ENCODE measurements around the gene HNF1A.
A peak's percentile ranks its signal among the peaks of the same experiment; 100 is the strongest.

HNF1A gene

GRCh38 chr12:120988658-120989057 lies 10.3 kb downstream of the HNF1A start:
- DNase-seq (ENCODE audit: low read depth) = no peak

DNA sequence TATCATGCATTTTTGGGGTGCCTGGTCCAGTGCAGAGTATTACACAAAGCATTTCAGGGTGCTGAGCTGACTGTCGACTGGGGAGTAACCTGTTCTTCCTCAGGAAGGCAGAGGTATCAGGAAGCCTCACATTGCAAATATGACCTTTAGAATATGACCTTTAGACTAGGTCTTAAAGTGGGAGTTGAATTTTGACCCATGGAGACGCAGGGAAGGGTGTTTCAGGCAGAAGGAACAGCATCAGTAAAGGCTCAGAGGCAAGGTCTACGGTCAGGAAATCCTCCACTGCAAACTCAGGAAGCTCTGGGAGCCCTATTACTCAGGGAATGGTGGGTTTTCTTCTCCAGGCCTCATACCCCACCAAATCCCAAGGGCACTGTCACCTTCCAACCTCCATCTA lies 11.3 kb downstream of the HNF1A start:
- DNase-seq (ENCODE audit: low read depth) = no peak

GRCh38 chr12:120990487-120991055 lies 12.2 kb downstream of the HNF1A start:
- no peak for DNase-seq (ENCODE audit: low read depth)

GRCh38 chr12:120991965-120992364 lies 13.6 kb downstream of the HNF1A start:
- DNase-seq (ENCODE audit: low read depth) = no peak

- no peak for DNase-seq (ENCODE audit: low read depth)
Measured at GRCh38 chr12:120992989-120993388, 14.6 kb downstream of the HNF1A start.

DNA sequence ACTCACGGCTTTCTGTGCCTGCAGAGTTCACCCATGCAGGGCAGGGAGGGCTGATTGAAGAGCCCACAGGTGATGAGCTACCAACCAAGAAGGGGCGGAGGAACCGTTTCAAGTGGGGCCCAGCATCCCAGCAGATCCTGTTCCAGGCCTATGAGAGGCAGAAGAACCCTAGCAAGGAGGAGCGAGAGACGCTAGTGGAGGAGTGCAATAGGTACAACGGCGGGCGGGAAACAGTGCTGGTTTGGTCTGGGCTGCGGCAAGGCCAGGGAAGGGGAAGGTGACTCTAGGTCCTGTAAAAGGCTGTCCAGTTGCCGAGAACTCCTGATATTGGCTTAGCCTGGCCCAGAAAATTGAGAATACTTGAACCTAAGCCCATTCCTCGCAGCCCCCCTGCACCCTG lies 15.2 kb downstream of the HNF1A start:
- DNase-seq (ENCODE audit: low read depth) = no peak

DNA sequence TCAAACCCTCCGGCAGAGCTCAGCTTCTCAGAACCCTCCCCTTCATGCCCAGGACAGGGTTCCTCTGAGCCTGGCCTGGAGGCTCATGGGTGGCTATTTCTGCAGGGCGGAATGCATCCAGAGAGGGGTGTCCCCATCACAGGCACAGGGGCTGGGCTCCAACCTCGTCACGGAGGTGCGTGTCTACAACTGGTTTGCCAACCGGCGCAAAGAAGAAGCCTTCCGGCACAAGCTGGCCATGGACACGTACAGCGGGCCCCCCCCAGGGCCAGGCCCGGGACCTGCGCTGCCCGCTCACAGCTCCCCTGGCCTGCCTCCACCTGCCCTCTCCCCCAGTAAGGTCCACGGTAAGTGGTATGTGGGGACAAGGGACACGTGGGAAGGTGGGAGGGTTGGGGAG lies 15.7 kb downstream of the HNF1A start:
- no peak for DNase-seq (ENCODE audit: low read depth)

DNA sequence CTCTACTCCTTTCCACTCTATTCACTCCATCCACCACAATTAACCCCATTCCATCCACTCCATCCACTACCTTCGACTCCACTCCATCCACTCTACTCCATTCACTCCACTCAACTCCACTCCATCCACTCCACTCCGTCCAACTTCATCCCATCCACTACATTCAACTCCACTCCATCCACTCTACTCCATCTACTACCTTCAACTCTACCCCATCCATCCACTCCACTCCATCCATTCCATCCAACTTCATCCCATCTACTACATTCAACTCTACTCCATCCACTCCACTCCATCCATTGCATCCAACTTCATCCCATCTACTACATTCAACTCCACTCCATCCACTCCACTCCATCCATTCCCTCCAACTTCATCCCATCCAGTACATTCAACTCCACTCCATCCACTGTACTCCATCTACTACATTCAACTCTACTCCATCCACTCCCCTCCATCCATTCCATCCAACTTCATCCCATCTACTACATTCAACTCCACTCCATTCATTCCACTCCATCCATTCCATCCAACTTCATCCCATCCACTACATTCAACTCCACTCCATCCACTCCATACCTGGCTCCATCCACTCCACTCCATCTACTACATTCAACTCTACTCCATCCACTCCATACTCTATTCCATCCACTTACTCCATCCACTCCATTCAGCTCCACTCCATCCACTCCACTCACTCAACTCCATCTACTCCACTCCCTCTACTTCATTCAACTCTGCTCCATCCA lies 16.4 kb downstream of the HNF1A start:
- DNase-seq (ENCODE audit: low read depth) = no peak

- no peak for DNase-seq (ENCODE audit: low read depth)
Measured at GRCh38 chr12:120996133-120996746, 17.9 kb downstream of the HNF1A start.

GRCh38 chr12:120997448-120997847 lies 19.1 kb downstream of the HNF1A start:
- no peak for DNase-seq (ENCODE audit: low read depth)

- DNase-seq (ENCODE audit: low read depth) = no peak
Measured at GRCh38 chr12:120998435-120998834, 20.1 kb downstream of the HNF1A start.

DNA sequence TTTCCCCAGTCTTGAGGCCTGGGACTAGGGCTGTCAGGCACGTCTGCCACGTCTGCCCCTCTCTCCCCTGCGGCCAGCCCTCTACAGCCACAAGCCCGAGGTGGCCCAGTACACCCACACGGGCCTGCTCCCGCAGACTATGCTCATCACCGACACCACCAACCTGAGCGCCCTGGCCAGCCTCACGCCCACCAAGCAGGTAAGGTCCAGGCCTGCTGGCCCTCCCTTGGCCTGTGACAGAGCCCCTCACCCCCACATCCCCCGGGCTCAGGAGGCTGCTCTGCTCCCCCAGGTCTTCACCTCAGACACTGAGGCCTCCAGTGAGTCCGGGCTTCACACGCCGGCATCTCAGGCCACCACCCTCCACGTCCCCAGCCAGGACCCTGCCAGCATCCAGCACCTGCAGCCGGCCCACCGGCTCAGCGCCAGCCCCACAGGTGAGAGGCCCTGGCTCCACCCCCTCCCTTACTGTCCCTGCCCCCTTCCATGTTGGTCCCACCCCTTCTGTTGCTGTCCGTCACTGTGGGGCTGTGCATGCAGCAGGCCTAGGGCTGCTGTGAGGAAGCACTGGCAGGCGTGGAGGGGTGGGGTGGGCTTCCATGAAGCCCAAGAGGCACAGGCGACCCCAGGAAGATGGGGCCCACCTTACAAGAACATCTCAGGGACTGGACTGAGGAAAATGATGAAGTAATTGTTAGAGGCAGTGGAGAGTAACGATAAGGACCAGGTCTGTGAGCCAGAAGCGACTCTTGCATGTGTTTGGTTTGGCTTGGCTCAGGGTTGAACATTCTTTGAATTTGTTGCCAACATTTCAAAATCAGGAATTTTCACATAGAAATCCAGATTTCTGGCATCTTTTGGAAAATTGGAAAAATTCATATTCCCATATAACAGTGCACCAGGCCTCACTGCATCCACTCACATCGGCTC lies 21.1 kb downstream of the HNF1A start:
- DNase-seq (ENCODE audit: low read depth) = no peak

- no peak for DNase-seq (ENCODE audit: low read depth)
Measured at GRCh38 chr12:121000530-121000929, 22.2 kb downstream of the HNF1A start.

DNA sequence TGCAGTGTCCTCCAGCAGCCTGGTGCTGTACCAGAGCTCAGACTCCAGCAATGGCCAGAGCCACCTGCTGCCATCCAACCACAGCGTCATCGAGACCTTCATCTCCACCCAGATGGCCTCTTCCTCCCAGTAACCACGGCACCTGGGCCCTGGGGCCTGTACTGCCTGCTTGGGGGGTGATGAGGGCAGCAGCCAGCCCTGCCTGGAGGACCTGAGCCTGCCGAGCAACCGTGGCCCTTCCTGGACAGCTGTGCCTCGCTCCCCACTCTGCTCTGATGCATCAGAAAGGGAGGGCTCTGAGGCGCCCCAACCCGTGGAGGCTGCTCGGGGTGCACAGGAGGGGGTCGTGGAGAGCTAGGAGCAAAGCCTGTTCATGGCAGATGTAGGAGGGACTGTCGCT lies 22.7 kb downstream of the HNF1A start:
- no peak for DNase-seq (ENCODE audit: low read depth)

DNA sequence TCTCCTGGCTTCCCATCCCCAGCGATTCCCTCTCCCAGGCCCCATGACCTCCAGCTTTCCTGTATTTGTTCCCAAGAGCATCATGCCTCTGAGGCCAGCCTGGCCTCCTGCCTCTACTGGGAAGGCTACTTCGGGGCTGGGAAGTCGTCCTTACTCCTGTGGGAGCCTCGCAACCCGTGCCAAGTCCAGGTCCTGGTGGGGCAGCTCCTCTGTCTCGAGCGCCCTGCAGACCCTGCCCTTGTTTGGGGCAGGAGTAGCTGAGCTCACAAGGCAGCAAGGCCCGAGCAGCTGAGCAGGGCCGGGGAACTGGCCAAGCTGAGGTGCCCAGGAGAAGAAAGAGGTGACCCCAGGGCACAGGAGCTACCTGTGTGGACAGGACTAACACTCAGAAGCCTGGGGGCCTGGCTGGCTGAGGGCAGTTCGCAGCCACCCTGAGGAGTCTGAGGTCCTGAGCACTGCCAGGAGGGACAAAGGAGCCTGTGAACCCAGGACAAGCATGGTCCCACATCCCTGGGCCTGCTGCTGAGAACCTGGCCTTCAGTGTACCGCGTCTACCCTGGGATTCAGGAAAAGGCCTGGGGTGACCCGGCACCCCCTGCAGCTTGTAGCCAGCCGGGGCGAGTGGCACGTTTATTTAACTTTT lies 23.6 kb downstream of the HNF1A start:
- no peak for DNase-seq (ENCODE audit: low read depth)

- DNase-seq (ENCODE audit: low read depth) = no peak
Measured at GRCh38 chr12:121003650-121004049, 25.3 kb downstream of the HNF1A start.

DNA sequence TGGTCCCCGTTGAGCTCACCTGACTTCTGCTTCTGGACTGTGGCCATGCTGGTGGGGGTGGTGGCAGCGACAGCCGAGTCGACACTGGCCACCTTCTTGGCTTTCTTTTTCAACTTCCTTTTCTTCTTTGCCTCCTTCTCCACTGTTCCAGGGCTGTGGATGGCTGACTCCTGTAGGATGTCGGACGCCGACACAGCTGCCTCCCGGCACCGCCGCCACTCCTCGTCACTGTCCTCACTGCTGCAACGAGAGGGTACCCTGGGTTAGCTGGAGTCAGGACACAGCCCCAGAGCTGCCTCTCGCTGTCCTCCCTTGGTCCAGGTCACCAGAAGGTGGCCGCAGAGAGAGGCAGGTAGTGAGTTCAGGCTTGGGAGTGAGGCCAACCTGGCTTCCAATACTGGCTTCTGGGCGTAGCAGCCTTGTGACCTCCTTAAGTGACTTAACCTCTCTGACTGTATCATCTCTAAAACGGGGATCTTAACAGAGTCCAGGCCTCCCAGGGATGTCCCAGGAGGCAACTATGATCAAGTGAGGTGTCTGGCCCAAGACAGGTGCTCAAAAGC lies 26.0 kb downstream of the HNF1A start:
- no peak for DNase-seq (ENCODE audit: low read depth)

- peak; percentile 50 for DNase-seq (ENCODE audit: low read depth)
Measured at GRCh38 chr12:121005346-121005815, 27.0 kb downstream of the HNF1A start.

DNA sequence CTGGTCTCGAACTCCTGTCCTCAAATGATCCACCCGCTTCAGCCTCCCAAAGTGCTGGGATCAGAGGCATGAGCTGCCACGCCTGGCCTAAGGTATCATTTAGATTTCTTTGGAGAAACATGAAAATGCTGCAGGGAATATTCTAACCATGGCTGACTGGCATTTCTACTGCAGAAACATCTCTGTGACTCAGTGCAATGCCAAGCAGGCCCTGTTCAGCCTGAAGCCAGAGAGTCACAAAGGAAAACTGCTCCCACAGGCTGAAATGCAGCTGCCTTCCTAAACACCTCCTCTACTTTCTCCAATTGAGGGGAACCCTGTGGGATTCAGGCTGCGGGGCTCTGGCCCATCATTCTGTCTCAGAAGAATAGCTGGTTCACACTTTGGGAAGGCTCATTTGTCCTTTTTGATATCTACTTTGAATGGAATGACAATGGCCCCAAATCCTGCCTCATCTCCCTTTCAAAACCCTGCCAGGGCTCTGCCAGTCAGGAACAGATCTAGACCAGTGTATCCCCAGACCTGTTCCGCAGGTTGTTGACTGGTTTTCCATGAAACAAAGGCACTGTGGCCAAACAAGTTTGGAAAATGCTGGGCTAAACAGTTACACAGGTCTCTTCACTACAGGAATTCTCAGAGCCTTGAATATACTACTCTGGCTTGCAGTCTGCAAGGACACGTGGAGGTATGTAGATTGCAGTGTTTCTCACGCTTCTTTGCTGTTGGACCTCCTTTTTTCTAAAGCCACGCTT lies 30.2 kb downstream of the HNF1A start:
- DNase-seq (ENCODE audit: low read depth) = no peak

GRCh38 chr12:121009741-121010140 lies 31.4 kb downstream of the HNF1A start:
- no peak for DNase-seq (ENCODE audit: low read depth)

DNA sequence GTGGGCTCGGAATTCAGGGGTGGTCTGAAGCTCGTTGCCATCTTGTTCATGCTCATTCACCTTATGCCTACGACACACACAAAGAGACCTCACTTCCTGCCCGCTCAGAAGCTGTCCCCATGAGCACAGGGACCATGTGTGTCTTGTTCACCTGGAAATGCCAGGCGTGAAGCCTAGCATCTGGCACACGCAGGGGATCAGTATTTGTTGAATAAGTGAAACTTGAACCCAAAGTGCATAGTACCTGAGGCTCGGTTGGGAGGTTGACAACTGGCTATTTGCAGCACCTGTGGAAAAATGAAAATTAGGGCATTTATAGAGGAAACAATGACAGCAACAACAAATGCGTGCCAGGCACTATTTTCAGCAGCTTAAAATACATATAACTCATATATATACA lies 32.5 kb downstream of the HNF1A start:
- no peak for DNase-seq (ENCODE audit: low read depth)
